ENCODE measurements around the gene CPD. TPM values are rescaled to one million over a fixed set of nuclear protein-coding genes. Genes with fewer than 3 reads are reported as not detected.
"Not testable (repeated sequence)": the region's sequence is repeated elsewhere in the genome, so short reads cannot be mapped to it uniquely, and the experiment has no call there.

Gene CPD
- total and polyA plus RNA-seq, 8 donors = 4.6 to 48.4 (median 32.7) TPM

- Histone ChIP-seq H3K9me3 (no peaks in the 10 kb centered on the region), H3K4me3 (no peak overlapping the region), H3K27me3 (no peaks in the 10 kb centered on the region), H3K27ac (no peak overlapping the region), H3K4me1 (no peaks in the 10 kb centered on the region), H3K36me3 (no peaks in the 10 kb centered on the region)
- WGBS, 2 donors = 79 to 80% methylated on average over 6 of the region's 6 CpGs
- ATAC-seq = peak in 2 of 4 donors; percentile 20 to 22
- DNase-seq = no peak
- TF ChIP-seq CTCF (IDR thresholded peaks at IDR 0.05) = no peak
- FAIRE-seq = no peak
- intact Hi-C loops (cut with DNase I) = no loop called here
These were observed 65.0 kb downstream of the CPD start for GRCh38 chr17:30443721-30444120.

- intact Hi-C loops (cut with DNase I); DNase-seq; H3K27me3 ChIP-seq; ATAC-seq; FAIRE-seq; H3K9me3 ChIP-seq; H3K36me3 ChIP-seq; H3K27ac ChIP-seq; H3K4me3 ChIP-seq; H3K4me1 ChIP-seq: not testable (repeated sequence)
These were observed 67.9 kb downstream of the CPD start for GRCh38 chr17:30446640-30447039.

- DNase-seq (peak in 2 of 6 donors; percentile 11), FAIRE-seq (no peak), ATAC-seq (peak in 1 of 4 donors; percentile 41)
- 53 to 59% methylated on average over 4 of the region's 4 CpGs for WGBS, 2 donors
- no peak overlapping the region for H3K4me3 ChIP-seq
- no peaks in the 10 kb centered on the region for H3K9me3 ChIP-seq
- no peak for TF ChIP-seq CTCF (IDR thresholded peaks at IDR 0.05)
- intact Hi-C loops (cut with DNase I) = no loop called here
- H3K36me3 ChIP-seq = peaks cover 0 to 6% (median 0%) of the 10 kb centered on the region in 3 donors
- no peak overlapping the region for H3K27ac ChIP-seq
- no peaks in the 10 kb centered on the region for H3K27me3 ChIP-seq
- no peaks in the 10 kb centered on the region for H3K4me1 ChIP-seq
These were observed 70.8 kb downstream of the CPD start for GRCh38 chr17:30449480-30449879.

GRCh38 chr17:30450125-30451027 lies 71.6 kb downstream of the CPD start:
- FAIRE-seq (no peak), DNase-seq (no peak), ATAC-seq (no peak)
- H3K9me3 ChIP-seq = no peaks in the 10 kb centered on the region
- peaks cover 0 to 6% (median 5%) of the 10 kb centered on the region in 3 donors for H3K36me3 ChIP-seq
- no peak overlapping the region for H3K27ac ChIP-seq
- no peak for TF ChIP-seq CTCF (IDR thresholded peaks at IDR 0.05)
- intact Hi-C loops (cut with DNase I) = no loop called here
- WGBS, 2 donors = 89 to 91% methylated on average over 12 of the region's 12 CpGs
- H3K27me3 ChIP-seq = no peaks in the 10 kb centered on the region
- no peaks in the 10 kb centered on the region for H3K4me1 ChIP-seq
- no peak overlapping the region for H3K4me3 ChIP-seq

- Histone ChIP-seq H3K27me3 (no peaks in the 10 kb centered on the region), H3K36me3 (peaks cover 0 to 21% (median 7%) of the 10 kb centered on the region in 3 donors), H3K9me3 (no peaks in the 10 kb centered on the region), H3K4me3 (no peak overlapping the region), H3K27ac (no peak overlapping the region), H3K4me1 (no peaks in the 10 kb centered on the region)
- FAIRE-seq (no peak), DNase-seq (no peak), ATAC-seq (no peak)
- 88 to 91% methylated on average over 4 of the region's 4 CpGs for WGBS, 2 donors
- no peak for TF ChIP-seq CTCF (IDR thresholded peaks at IDR 0.05)
- intact Hi-C loops (cut with DNase I) = no loop called here
These were observed 75.9 kb downstream of the CPD start for GRCh38 chr17:30454635-30455034.
